HG03196 (cell line): ENCODE data around the gene PLIN4.

ENCODE experiments used
- ATAC-seq: cut with Tn5 transposase; IDR thresholded peaks from one replicate; pipeline ENCODE4 v1.9.1; 2021; ENCODE audit not compliant: unreplicated experiment

Gene PLIN4

DNA sequence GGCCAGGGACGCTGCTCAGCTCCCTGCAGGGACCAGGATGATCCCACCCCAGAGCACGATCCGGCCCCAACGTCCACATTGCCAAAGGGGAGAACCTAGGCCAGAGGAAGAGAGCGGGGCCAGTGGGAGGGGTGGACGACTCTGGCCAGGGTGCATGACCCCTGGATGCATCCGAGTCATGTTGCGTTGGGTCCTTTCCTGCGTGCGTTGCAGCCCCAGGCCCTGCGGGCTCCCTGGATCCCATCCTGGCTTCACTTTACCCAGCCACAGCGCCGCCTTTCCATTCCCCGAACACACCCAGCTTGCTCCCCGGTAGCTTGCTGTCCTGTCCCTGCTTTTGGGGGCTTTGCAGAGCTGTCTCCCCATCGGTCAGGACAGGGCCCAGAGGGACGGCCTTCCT is 10.5 kb downstream of the PLIN4 start:
- no peak for ATAC-seq

DNA sequence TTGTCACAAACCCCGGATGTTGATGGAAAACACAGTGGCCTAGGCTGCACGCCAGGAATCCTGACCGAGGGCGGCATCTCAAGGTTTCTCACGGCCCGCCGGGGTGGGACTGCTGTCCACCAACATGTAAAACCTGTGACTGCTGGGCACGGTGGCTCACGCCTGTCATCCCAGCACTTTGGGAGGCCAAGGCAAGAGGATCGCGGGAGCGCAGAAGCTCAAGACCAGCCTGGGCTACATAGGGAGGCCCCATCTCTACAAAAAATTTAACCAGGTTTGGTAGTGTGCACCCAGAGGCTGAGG is 11.2 kb downstream of the PLIN4 start:
- no peak for ATAC-seq

DNA sequence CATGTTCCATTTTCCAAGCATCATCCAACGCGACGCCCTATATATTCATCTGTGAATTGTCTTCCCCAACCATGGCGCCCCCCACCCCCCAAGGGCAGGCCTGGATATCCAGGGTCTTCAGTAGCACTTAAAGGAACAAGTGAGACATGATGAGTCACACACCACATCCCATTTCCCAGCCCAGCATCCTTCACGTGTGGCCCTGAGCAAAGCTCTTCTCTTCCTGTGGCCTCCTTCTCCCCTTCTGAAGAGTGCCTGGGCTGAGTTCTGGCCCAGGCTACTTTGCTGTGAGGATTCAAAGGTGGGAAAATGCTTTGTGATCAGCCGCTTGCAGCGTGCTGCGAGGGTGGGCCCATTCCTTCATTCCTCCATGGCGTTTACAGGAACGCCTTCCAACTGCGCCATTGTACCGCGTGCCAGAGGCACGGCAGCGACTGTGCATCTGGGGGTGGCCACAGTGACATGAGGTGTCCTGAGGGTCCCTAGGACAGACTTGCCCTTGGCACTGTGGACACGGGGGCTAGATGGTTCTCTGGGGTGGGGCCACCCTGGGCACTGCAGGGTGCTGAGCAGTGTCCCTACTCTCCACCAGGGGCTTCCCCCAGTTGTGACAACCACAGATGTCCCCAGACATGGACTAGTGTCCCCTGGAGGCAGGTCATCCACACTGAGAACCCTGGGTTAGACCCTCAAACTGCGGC is 11.7 kb downstream of the PLIN4 start:
- no peak for ATAC-seq

DNA sequence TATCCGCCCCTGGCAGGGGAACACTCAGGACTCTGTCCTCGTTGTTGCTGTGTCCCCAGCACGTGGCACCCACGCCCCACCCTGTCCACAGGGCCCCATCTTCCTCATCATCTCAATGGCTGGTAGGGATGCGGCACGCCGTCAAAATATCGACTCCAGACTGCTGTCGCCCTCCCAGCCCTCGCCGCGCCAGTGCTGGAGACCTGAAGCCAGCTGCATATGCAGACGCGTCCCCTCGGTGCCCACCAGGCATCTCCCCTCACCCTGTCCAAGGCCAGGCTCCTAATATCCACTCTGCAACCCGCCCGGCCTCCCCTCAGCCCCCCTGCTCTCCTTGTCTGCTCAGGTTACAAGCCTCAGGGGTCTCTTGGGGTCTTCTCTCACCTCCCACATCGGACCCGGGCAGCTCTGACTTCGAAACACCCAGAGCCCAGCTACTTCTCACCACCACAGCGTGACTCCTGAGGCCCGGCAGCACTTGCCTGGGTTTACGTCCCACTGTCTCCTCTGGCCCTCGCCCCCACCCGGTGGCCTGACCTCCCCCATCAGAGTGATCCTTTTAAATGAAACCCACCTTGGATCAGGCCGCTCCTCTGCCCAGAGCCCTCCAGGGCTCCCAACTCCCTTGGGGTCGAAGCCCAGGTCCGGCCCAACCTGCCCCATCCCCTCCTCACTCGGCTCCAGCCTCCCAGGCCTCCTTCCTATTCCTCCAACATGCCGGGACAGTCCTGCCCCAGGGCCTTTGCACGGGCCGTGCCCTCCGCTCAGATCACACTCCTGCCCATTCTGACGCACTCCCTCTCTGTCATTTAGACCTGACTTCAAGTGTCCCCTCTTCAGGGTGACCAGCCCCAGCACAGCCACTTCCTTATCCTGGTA is 12.5 kb downstream of the PLIN4 start:
- no peak for ATAC-seq

DNA sequence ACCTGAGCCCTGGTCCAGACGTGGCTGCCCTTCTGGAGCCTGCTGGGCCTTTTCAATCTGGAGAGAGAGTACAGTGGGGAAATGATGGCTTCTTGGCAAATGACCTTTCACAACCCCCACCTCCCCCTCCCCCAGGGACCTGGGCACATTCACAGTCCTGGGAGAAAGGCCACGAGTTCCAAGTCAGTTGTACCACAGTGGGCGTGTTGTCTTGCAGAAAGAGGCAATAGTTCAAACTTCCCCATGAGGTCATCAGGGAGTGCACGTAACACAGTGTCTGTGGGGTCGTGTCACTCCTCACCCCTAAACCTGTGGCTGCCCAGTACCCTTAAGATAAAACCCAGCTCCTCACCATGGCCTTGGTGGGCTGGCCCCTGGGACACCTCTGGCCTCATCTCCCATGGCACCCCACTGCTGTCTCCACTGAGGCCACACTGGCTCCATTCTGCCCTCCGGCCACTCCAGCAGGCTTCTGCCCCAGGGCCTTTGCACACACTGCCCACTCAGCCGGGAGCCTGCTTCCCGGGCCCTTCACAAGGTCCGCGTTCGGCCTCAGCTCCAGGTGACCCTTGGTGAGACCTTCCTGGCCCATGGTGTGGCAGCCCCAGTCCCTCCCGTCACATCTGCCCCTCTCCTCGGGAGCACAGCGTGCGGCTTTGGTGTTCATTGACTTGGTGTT is 13.3 kb downstream of the PLIN4 start:
- no peak for ATAC-seq

DNA sequence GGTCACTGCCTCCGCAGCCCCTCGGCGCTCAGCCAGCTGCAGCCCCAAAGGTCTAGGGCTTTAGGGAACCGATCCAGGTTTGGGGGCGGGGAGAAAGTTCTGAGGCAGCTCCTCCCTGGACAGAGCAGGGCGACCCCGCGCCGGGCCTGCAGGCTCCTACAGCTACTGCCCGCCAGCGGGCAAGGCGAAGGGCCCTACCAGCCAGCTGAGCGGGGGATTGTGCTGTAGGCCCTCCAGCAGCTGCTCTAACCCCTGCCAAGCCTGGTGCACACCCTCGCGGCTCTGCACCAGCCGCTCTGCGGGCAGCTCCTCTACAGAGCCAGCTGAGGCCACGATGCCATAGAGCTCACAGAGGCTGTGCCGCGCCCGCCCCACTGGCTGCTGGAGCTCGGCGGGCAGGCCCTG is 14.0 kb downstream of the PLIN4 start:
- no peak for ATAC-seq

DNA sequence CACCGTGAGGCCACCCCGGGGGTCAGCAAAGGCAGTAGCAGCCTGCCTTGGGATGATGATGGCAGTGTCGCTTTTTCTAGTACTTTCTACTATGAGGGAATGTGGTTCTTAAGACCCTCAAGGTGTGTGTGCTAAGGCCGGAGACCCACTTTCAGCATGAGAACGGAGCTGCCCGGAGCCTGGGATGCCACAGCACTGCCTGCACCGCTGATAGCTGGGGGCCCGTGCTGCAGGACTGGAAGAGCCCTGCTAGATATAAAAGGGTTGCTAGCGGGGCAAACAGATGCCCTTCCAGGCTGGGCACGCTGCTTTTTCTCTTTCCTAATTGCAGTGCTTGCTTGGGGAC is 14.5 kb downstream of the PLIN4 start:
- ATAC-seq = no peak

DNA sequence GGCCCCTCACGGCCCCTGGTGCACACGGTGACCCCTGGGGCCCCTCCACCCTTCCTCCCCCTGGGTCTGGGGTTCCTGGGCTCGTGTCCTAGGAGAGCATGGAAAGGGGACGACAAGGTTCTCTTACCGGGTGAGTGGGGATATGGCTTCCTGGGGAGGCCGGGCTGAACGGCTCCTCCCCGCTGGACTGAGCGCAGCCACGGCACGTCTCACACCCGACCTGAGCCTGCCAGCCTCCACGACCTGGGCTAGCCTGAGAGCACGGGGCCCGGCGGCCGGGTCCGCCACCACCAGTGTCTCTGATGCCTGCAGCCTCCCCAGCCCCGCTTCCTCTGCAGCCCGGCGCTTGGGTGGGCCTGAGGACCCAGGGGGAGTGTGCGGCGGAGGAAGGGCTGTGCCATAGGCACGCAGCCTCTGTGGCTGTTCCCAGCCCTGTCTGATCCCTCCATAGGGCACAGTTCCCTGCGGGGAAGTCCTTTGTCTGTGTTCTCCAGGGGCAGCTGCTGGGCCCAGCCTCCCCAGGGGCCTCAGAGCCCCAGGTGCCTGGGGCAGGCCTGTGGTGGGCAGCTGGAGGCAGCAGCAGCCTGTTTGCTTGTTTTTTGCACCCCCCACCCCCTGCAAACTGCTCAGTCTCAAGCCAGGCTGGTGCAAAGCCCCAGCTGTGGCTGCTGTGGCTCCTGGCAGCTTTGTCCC is 15.0 kb downstream of the PLIN4 start:
- ATAC-seq = no peak

DNA sequence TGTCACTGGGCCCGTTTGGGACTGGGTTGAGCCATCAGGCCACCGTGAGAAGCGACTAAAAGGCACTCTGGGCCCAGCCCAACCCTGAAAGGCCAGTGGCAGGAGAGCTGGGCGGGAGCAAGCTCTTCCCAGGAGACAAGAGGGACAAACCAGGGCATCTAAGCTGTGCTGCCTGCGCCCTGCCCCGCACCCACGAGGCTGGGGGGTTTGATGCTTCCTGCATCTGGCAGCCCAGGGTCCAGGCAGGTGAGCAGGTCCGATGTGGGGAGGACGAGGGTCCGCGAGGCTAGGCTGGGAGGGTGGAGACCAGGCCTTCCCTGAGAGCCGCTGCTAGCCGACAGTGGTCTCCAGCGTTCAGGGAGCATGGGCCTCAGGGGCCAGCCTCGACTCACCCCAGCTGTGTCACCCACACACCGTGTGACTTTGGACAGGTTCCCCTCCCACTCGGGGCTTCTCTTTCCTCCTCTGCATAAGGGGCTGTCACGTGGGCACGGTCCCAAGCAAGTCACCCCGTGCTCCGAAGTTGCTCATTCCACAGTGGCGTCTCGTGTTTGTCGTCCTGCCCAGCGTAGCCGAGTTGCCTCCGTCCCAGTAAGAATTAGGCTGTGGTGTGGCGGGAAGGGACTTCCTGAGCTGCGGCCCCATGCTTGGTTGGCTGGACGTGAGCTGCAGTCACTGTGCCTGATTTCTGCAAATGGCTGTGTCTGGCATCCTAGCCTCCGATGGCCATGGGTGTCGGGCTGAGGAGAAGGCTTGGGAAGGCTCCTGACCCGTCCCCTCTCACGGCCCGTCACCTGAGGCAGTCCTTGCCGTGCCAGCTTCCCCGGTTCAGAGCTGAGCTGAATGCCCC is 15.8 kb downstream of the PLIN4 start:
- no peak for ATAC-seq

DNA sequence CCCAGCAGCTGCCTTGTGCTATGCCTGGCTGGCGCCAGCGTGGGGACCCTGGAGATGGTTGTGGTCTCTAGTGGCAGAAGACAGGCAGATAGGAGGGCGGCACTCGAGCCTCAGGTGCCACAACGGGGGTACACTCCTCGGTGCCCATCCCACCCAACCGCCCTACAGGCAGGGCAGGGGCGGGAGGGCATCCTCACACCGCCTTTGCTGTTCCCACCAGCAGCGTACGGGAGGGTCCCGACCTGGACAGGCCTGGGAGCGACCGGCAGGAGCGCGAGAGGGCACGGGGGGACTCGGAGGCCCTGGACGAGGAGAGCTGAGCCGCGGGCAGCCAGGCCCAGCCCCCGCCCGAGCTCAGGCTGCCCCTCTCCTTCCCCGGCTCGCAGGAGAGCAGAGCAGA is 16.6 kb downstream of the PLIN4 start:
- ATAC-seq = no peak

DNA sequence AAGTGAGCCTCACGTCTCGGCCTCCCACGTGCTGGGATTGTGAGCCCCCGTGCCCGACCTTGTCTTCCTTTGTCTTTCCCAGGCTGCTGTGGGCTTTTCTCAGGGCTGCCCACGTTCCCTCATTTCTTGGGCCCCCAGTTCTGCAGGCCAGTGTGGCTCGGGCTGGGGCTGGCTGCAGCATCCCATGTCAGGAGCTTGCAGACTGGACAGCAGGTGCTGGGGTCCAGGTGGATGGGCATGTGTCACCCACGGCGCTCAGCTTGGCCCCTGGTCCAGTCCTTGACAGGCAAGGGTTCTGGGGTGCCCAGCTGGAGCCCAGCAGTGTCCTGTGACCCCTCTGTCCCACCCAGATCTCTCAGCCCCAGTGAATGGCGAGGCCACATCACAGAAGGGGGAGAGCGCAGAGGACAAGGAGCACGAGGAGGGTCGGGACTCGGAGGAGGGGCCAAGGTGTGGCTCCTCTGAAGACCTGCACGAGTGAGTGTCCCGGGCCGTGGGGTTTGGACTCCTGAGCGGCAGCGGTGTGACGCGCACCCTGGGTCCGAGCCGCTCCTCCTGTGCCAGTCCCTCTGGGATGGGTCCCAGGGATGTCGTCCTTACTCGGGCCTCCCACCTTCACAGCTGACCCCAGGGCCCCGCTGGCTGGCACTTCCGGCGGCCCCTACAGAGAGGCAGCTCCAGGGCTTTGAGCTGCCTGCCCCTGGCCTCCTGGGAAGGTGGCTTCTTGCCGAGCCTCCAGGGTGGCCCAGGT is 17.3 kb downstream of the PLIN4 start:
- no peak for ATAC-seq

DNA sequence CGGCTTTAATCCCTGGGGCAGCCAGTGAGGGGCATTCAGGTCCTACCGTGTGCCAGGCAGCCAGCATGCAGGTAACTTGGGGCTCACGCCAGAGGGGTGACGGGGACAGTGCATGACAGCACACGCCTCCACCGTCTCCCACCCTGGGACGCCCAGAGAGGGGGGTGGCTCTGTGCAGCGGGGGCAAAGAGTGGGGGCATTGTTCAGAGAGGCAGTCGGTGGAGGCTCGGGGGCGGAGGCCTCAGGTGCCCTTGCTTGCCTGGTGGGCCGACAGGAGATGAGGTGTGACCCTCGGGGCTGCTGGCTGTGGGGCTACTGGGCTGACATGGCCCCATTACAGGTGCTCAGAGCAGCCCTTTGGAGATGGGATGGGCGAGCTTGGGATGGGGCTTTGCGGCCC is 18.4 kb downstream of the PLIN4 start:
- ATAC-seq = no peak

DNA sequence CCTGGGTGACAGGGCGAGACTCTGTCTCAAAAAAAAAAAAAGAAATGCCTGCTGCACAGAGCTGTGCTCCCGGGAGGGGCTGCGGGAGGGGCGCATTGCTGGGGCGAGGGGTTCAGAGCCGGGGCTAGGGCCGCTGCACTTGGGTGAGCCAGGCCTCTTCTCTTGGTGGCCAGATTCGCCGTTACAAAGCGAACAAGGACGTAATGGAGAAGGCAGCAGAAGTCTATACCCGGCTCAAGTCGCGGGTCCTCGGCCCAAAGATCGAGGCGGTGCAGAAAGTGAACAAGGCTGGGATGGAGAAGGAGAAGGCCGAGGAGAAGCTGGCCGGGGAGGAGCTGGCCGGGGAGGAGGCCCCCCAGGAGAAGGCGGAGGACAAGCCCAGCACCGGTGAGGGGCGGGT is 19.0 kb downstream of the PLIN4 start:
- no peak for ATAC-seq

DNA sequence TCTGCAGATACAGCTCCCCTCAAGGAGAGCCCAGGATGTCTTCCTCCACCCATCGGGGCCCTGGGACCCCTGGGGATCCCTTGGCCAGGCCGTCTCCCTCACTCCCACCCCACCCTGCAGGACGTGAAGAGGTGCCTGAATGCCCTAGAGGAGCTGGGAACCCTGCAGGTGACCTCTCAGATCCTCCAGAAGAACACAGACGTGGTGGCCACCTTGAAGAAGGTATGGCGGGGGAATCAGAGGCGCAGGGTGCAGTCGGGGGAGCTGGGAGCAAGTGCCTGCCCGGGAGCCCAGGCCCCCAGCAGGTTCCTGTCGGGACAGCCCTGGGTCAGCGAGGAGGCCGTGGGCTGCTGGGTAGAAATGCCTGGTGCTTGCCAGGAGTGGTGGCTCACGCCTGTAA is 19.6 kb downstream of the PLIN4 start:
- no peak for ATAC-seq

DNA sequence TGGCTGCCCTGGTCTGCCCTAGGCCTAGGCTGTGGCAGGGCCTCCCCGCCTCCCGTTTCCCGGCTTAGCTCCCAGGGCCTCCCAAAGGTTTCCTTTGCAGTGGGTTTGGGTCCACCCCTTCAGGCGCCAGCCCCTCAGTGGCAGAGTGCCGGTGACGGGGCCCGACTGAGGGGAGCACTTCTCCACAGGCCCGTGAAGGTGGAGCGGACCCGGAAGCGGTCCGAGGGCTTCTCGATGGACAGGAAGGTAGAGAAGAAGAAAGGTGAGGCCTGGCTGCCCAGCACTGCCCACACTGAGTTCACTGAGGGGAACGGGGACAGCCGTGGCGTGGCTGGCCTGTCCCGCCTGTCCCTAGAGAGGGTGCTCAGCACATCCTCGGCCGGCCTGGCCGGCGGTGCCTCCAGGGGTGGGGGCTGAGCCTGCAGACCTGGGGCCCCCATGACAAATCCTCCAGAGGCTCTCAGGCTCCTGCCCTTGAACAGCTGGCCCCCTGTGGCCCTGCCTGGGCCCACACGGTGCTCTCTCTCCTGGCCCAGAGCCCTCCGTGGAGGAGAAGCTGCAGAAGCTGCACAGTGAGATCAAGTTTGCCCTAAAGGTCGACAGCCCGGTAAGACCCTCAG is 20.4 kb downstream of the PLIN4 start:
- ATAC-seq = no peak

DNA sequence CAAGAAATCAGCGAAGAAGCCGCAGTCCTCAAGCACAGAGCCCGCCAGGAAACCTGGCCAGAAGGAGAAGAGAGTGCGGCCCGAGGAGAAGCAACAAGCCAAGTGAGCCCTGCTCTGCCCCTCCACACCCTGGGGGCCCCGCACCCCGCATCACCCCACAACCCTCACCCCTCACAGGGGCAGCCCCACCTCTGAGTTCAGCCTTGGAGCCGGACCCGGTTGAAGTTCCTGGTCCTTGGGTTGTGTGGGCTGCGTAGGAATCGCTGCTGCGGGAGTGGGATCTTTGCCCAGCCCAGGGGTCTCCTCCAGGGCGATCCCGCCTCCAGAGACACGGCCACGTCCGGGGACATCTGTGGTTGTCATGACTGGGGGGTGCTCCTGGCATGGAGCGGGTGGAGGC is 22.0 kb downstream of the PLIN4 start:
- ATAC-seq = no peak

DNA sequence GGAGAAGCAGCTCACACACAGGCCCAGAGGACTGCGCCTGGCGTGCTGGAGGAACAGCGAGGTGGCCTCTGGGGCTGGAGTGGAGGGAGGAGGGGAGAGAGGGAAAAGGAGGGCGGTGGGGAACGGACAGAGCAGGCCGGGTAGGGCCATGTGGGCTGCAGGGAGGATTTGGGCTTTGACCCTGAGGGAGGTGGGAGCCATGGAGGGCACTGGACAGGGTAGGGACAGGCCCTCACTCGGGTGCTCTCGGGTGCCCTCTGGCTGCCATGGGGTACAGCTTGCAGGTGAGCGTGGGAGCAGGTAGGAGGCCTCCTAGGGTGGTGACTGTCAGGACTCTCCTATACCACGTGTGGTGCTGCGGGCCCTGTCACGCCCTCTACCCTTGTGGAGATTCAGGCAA is 22.8 kb downstream of the PLIN4 start:
- ATAC-seq = no peak

DNA sequence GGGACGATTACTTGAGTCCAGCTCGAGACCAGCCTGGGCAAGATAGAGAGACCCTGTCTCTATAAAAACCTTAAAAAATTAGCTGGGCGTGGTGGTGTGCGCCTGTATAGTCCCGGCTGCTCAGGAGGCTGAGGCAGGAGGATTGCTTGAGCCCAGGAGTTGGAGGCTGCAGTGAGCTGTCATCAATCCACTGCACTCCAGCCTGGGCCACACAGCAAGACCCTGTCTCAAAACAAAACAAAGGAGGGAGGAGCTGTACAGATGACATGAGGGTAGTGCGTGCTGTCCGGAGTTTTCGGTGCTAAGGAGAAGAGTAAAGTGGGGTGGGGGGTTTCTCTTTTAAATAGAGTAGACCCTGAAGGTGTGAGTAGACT is 23.6 kb downstream of the PLIN4 start:
- ATAC-seq = no peak

DNA sequence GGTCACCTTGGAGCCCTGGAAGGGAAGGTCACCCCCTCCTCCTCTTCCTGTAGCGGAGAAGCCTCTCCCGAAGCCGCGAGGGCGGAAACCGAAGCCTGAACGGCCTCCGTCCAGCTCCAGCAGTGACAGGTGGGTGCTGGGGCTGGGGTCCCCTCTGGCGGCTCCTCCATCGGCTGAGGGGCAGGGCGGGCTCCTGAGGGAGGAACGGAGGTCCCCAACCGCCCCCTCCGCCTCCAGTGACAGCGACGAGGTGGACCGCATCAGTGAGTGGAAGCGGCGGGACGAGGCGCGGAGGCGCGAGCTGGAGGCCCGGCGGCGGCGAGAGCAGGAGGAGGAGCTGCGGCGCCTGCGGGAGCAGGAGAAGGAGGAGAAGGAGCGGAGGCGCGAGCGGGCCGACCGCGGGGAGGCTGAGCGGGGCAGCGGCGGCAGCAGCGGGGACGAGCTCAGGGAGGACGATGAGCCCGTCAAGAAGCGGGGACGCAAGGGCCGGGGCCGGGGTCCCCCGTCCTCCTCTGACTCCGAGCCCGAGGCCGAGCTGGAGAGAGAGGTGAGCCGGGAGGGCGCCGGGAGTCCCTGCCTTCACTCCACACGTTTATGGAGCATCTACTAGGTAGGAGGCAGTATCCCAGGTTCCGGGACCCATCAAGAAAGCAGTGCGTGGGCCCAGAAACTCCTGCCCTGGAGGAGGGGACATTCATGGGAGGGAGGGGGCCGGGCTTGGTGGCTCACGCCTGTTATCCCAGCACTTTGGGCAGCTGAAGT is 24.2 kb downstream of the PLIN4 start:
- no peak for ATAC-seq
